ENCODE results near the gene PKMYT1.

Gene PKMYT1

DNA sequence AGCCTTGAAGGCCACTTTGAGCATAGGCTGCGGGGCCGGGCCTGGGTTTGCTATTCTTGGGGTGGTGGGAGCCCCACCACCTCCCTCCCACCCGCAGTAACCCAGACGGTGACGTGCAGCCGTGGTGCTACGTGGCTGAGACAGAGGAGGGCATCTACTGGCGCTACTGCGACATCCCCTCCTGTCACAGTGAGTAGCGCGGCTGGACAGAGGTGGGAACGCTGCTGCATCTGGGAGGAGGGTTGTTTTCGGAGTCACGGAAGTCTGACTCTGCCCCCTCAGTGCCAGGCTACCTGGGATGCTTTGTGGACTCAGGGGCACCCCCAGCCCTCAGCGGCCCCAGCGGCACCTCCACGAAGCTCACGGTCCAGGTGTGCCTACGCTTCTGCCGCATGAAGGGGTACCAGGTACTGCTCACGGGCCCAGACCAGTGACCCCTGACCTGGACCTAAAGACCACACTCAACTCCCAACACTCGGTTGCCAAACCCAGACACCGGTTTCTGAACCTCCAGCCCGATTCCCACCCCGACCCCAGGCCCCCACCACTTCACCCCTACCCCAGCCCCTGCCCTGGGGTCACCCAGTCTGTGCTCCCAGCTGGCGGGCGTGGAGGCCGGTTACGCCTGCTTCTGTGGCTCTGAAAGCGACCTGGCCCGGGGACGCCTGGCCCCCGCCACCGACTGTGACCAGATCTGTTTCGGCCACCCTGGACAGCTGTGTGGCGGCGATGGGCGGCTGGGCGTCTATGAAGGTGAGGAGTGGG, 14.0 kb downstream of the PKMYT1 start:
- Histone ChIP-seq H3K27ac (no peak overlapping the region), H3K4me3 (no peak overlapping the region)

DNA sequence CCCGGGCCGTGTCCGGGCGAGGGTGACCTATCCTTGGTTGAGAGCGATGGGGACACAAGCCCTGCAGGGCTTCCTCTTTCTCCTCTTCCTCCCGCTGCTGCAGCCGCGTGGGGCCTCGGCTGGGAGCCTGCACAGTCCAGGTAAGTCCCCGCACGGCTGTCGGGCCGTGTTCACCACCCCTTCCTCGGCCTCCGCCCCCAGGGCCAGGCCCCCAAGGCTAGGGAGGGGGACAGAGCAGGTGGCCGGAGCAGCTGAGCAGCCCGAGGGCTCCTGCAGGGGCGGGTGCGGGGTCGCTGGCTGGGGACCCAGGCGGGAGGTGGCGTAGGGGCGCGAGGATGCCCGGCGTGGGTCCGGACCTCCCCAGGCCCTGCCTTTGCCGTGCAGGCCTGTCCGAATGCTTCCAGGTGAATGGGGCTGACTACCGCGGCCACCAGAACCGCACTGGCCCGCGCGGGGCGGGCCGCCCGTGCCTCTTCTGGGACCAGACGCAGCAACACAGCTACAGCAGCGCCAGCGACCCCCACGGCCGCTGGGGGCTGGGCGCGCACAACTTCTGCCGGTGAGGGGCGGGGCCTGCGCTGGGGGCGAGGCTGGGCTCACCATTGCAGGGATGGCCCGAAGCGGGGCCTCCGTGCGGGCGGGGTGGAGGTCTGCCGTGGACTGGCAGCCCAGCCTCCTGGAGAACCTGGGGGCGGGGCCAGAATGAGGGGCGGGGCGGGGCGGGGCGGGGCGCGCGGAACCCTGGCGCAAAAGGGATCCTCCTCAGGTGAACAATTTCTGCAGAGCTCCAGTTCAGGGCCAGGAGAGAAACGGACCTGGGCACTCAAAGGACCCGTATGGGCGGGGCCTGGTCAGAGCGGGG, 15.5 kb downstream of the PKMYT1 start:
- Histone ChIP-seq H3K27ac (peak overlapping the region in 3 of 21 experiments; percentile 30 to 73 (median 65)), H3K4me3 (peak overlapping the region; percentile 1 to 48 (median 25))

DNA sequence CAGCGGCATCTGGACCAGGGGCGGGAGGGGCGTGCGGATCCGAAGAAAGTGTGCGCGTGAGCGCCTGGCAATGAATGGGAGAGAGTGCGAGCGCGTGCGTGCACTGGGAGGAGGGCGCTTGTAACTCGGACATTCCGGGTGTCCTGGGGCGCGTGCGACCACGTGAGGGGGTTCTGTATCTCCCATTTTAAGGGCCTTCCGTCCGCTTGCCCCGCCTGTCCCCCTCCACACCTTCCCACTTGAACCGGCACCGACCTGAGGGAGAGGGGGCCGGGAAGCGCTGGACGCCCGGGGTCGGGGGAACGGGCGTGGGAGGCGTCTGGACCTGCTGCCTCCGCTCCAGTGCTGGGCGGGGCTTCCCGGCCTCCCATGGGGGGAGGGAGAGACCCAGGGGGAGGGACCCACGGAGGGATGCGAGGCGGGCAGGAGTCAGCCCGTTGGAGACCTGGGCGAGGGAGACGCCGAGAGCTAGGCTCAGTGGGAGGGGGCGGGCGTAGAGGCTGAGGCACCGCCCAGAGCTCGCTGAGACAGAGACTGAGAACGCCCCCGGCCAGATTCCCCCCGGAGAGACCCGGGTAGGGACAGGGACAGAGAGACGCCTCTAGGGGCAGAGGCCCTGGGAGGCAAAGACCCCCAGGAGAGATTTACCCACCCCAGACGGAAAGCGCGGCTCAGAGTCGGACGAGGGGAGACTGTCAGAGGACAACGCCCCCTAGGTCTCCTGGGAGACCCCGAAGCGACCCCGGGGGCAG, 16.3 kb downstream of the PKMYT1 start, which contains the start of gene KREMEN2:
KREMEN2 (plus strand) TSS at position 553 of the 752 bp plus-strand sequence. CDS start 246 bp downstream, outside the sequence.
- H3K27ac ChIP-seq, result peak within 1 kb of the TSS in 3 of 21 experiments; percentile 30 to 73 (median 65)
- peak within 1 kb of the TSS; percentile 1 to 48 (median 25) for H3K4me3 ChIP-seq

DNA sequence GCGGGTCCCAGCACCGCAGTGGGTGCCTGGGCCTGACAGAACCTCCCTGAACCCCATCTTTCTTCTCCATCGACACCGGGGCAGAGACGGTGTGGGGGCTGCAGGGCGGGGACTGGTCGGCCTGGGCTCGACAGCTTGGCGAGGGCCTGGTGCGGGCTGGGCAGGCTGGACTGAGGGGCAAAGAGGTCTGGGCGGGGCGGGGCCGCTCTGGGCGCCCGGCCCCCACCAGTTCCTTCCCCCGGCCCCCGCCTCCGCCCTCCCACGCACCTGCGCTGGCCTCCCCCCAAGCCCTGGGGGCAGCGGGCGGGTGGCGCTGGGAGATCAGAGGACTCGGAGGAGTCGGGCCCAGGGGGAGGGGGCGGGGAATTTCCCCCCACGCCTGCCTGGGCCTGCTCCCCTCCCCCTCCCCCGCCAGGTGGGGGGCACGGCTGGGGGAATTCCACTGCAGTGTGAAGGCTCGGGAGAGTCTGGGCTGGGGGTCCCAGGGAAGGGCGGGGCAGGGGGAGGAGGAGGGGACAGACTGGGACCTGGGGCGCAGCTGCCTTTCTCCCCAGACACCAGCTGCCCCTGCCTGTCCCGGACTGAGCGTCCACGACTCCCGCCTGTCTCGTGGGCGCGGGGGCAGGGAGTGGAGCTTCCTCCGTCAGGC, 17.0 kb downstream of the PKMYT1 start:
- H3K27ac ChIP-seq, result peak overlapping the region in 3 of 21 experiments; percentile 30 to 73 (median 65)
- H3K4me3 ChIP-seq, result peak overlapping the region in 5 of 7 experiments; percentile 6 to 48 (median 22)

DNA sequence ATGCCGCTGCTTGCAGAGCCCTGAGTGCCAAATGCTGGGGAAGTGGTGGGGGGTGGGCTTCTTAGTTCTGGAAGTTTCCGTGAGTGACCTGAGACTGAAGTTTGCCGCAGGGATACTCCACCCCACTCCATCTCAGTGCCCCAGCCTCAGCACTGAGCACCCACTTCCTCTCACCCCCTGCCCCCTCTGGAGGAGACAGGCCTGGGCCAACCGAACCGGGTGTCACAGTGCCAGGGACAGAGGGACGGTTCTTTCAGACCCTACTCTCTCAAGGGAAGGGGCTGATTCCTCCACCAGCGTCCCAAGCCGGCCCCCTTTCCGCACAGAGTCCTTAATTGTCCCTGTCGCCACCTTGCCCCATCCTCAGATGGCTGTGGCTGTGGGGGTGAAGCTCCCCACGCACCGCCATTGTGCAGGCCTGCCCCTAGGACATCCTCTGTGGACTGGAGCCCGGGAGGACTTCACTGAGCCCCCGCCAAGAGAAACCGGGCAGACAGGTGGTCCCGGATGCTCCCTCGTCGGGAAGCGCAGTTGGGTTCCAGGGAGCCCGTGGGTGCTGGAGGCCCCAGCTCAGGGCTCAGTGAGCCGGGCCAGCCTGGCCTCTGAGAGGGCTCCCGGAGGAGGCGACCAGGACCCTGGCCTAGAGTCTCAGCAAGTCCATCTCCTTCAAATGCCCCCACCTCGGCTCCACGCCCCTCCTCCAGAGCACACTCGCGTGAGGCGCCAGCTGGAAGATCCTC, 17.7 kb downstream of the PKMYT1 start:
- no peak overlapping the region for H3K4me3 ChIP-seq

DNA sequence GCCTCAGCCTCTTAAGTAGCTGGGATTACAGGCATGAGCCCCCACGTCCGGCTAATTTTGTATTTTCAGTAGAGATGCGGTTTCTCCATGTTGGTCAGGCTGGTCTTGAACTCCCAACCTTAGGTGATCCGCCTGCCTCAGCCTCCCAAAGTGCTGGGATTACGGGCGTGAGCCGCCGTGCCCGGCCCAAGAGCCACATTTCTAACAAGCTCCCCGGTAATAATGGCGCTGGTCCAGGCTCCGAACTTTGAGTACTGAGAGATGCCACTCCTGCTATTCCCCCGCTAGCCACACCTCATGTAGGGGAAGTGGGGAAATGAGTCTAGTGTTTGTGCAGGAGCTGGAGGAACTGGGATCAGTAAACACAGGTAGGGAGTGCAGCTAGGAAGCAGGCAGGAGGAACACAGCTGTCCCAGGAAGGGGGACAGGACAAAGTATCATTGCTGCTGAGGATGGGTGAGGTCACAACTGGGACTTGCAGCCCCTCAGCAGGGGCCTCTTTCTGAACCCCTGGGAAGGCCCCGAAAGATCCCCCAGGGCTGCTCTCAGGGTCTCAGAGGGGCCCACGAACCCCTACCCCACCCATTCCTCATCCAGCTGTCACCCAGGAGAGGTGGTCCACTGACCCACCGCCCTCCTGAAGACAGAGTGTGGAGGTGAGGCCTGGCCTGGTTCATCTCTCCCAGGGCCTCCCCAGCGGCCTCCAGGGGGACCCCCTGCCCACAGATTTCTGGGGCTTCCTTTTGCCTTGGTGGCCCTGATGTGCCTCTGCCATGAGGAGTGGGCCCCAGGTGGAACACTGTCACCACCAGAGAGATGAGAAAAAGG, 19.8 kb downstream of the PKMYT1 start:
- Histone ChIP-seq H3K27ac (no peak overlapping the region), H3K4me3 (no peak overlapping the region)

More for the DNA sequence above, 17.7 kb downstream of the PKMYT1 start:
- peak overlapping the region in 1 of 21 experiments; percentile 73 for H3K27ac ChIP-seq

DNA sequence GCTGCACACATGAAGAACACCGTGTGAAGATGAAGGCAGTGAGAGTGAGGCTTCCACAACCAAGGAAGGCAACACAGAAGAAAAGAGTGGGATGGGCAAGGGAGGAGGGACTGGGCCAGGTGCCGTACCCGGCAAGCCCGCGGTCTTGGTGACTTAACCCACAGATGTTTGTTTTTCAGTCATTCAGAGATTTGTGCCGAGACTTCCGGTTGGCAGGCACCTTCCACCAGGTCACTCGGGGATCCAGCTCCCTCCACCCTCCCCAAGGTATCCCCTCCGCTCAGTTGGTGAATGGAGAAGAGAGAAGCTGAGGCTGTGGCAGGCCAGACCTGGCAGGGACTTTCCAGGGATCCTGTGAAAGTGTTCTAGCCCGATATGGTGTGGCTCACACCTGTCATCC, 21.0 kb downstream of the PKMYT1 start:
- H3K27ac ChIP-seq, result no peak overlapping the region
- no peak overlapping the region for H3K4me3 ChIP-seq

DNA sequence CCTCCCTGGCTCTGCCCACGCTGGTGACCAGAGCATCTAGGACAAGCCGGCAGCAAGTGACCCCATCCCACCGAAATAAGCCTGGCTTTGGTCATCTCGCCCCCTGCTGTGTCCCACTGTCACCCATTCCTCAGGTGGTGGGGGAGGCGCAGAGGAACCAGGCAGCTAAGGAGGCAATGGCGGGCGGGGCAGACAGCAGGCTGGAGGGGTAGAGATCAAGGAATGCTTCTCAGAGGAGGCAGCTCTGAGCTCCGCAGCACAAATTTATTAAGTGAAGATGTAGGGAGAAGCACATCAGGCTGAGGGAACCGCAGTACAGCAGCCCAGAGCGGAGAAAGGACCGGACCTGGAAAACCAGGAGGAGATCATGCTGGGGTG, 23.7 kb downstream of the PKMYT1 start:
- H3K27ac ChIP-seq, result no peak overlapping the region

DNA sequence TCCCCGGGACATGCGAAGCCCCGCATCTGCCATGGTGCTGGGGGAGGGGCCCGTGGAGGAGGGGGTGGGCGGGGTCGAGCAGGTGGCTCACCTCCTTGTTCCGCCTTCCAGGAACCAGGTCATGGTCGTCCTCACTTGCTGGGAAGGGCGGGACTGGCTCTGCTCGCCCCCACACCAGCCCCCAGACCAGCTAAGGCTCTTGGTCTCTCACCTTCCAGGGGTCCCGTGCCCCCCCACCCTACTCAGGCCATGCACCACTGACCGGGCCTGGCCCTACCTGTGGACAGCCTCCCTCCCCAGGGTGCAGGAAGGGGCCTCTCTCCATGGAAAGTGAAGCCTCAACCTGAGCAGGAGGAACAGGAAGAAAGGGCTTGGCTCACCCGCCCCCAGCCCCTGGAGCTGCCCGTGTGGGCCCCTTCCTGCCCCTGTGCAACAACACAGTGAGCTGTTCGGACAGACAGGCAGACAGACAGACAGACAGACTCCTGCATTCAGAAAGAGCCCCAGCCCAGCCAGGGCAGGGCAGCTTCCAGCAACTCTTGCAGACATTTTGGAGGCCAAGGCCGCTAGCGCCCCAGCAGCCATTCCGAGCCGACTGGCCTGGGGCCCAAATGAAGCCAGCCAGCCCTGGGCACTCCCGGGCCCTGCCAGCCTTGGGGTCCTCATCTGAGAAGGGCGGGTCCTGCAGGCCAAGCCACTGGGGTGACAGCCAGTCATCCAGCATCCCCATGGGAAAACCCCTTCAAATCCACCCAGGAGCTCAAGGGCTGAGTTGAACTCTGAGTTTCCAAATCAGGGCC, 24.3 kb downstream of the PKMYT1 start:
- Histone ChIP-seq H3K4me3 (no peak overlapping the region), H3K27ac (no peak overlapping the region)

More for the DNA sequence above, 23.7 kb downstream of the PKMYT1 start:
- H3K4me3 ChIP-seq, result no peak overlapping the region

DNA sequence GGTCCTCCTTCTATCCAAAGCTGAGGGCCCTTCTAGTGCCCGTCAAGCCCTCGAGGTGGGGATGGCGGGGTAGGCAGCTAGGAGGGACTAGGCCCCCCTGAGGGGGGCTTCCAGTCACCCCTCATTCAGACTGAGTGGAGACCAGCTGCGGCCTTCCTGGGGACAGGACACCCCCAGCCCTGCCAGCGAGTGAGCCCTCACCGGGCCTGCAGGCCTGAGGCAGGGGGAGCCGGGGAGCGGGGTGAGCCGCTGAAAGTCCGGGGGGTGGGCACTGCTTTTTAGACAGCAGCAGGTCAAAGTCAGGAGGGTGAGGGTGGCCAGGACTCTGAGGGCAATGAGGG, 24.8 kb downstream of the PKMYT1 start:
- Histone ChIP-seq H3K27ac (no peak overlapping the region), H3K4me3 (no peak overlapping the region)

DNA sequence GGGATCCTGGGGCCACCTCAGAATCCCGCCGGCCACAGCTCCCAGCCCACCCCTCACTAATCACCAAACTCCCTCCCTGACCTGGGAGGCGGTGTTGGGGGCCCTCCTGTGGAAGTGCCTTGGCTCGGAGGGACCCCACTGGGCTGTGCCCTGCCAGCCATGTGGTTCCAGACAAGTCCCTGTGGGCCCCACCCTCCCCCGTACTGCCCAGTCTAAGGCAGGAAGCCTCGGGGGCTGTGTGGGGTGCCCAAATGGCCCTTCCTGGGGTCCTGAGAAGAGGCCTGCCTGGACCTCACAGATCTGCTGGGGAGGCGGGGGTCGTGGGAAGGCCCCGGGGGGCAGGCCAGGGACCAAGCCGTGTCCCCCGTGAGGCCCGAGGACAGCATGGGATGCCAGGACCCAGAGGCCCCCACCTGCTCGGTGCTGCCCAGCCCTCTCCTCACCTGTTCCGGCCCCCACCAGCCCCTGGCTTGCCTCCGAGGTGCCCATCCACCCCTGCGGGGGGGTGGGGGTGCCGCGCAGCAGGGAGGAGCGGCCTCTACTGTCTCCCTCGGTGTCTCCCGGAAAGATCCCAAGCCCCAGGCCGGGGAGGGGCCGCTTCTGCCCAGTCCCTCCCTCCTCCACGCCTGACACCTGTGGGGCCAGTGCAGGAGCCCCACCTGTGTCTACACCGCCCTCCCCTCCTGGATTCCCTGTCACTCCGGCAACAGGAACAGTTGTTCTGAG, 25.4 kb downstream of the PKMYT1 start:
- Histone ChIP-seq H3K4me3 (no peak overlapping the region), H3K27ac (no peak overlapping the region)

DNA sequence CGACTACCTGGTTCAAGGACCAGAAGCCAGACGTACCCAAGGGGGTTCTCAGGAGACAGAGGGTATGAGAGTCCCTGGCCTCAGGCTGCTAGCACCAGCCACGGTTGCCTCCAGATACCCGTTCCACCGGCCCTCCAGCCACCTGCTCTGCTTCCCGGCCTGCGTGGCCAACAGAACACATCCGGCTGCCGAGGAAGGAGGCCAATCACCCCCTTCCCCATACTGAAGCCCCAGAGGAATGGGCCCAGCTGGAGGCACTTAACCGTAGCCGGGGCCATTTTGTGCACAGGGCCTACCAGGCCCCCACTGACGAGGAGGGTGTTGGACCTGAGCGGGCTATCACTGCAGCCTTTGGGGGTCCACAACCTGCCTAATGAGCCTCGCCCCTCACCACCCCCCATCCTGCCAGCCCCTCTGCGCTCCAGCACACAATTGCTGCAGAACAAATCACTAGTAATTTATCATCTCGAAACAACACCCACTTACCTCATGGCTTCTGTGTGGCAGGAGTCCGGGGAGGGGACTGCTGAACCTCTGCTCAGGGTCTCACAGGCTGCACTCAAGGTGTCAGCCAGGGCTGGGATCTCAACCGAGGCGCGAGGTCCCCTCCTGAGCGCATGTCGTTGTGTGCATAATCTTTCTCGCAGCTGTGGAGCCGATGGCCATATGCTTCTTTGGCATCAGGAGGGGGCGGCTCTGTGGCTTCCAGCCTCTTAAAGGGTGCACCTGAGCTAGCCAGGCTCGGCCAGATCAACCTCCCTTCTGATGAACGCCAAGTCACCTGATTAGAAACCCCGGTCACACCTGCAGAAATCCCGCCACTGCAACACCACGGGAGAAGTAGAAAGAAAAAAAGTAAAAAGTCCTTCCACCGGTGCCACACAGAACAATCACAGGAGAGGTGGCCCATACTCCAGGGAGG, 26.3 kb downstream of the PKMYT1 start:
- Histone ChIP-seq H3K27ac (no peak overlapping the region), H3K4me3 (no peak overlapping the region)

DNA sequence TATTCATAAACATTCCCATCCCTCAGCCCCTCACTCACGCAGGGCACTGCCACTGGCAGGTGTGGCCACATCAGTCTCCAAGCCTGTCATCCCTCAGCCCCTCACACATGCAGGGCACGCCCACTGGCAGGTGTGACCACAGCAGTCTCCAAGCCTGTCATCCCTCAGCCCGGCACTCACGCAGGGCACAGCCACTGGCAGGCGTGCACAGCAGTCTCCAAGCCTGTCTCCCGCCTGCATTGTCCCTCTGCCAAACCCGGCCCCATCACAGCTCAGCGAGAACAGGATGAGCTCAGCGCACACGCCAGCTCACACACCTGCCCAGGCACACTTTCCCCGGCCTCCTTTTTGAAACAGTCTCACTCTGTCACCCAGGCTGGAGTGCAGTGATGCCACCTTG, 27.6 kb downstream of the PKMYT1 start:
- Histone ChIP-seq H3K4me3 (no peak overlapping the region), H3K27ac (no peak overlapping the region)

DNA sequence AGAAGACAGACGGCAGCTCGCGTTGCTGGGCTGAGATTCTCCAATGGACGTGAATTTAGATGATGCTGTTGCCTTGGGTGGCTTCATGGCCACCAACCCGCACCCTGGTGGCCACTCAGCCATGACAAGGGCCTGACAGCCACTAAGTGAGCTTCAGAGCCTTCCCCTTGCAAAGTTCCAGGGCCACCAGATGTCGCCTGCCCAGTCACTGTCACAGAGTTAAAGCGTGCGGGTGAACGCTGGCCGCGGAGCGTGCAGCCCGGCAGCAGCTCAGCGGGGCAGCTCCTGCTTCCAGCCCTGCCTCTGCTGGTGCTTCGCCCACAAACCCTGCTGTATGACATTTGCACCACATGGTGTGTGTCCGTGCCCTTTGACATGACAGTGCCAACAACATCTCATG, 29.5 kb downstream of the PKMYT1 start:
- Histone ChIP-seq H3K27ac (no peak overlapping the region), H3K4me3 (no peak overlapping the region)

DNA sequence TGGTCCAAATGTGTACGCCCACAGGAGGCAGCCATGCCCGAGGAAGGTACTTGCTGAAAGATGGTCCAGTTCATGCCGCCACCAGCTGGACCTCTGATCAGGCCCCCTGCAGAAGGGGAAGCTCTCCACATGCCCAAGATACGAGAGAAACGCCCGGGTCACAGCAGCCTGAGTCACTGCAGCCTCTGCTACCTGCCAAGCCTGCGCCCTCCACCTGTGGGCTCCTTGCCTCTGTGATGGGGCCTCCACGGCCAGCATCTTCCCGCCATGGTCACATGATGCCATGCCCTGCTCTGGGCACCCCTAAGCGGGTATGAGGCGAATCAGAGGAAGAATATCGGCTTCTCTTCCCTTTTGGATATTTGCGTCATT, 29.9 kb downstream of the PKMYT1 start:
- no peak overlapping the region for H3K4me3 ChIP-seq

More for the DNA sequence above, 29.9 kb downstream of the PKMYT1 start:
- no peak overlapping the region for H3K27ac ChIP-seq

Measured in skin epidermis (tissue), 12 donors.